Stomach (tissue), 4 donors: ENCODE data around the gene CYB5D1.
A peak's percentile ranks its signal among the peaks of the same experiment; 100 is the strongest.

Experiments used
- POLR2A ChIP-seq, 4 donors: fragments of 450-650 bp; IDR thresholded peaks; one replicate each; pipeline ENCODE4 v1.6.1; 2016; ENCODE audit warnings: antibody characterized with exemption in 4 of 4, control low read depth in 2 of 4, mild to moderate bottlenecking in 1 of 4, moderate library complexity in 1 of 4
- POLR2AphosphoS5 ChIP-seq, 3 donors: sonication (generic); formaldehyde crosslinking; IDR thresholded peaks; one replicate each; pipeline ENCODE4 v1.6.1; 2016; ENCODE audit warnings: antibody characterized with exemption in 3 of 3
- TF ChIP-seq, protein P1 (sequence below), 7 experiments: fragments of 450-650 bp in 4 of 7; fragments of 200-600 bp in 3 of 7; sonication (generic) in 3 of 7; IDR thresholded peaks; one replicate each; pipeline ENCODE4 v1.5.1; 2016 to 2019; ENCODE audit warnings: antibody characterized with exemption in 7 of 7, control low read depth in 2 of 7, mild to moderate bottlenecking in 1 of 7

DNA sequence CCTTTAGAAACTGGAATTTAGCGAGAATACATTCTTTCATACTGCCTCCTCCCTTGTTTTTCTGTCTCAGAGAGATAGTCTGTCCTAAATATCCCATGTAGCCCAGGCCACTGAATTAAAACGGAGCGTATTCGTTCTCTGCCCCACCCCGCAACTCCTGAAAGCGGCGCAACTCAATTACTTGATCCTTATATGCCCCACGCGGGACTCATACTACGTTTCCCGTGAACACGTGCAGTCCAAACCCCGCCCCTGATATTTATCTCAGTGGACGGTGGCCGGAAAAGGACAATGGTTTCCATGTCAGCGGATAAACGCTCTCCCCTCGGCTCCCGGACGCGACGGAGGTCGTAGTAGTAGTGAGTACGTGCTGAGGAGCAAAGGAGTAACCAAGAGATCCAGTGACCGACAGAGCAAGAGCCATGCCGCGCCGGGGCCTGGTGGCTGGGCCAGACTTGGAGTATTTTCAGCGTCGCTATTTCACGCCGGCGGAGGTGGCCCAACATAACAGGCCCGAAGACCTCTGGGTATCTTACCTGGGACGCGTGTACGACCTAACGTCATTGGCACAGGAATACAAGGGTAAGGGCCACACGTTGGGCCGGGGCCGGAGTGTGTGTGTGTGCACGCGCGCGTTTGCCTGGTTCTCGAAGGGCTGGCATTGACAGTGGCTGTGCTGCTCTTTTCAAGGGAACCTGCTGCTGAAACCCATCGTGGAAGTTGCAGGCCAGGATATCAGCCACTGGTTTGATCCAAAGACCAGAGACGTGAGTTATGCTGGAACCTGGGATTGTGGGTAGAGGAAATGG, at the start of gene CYB5D1:
- TF ChIP-seq, protein P1, sequence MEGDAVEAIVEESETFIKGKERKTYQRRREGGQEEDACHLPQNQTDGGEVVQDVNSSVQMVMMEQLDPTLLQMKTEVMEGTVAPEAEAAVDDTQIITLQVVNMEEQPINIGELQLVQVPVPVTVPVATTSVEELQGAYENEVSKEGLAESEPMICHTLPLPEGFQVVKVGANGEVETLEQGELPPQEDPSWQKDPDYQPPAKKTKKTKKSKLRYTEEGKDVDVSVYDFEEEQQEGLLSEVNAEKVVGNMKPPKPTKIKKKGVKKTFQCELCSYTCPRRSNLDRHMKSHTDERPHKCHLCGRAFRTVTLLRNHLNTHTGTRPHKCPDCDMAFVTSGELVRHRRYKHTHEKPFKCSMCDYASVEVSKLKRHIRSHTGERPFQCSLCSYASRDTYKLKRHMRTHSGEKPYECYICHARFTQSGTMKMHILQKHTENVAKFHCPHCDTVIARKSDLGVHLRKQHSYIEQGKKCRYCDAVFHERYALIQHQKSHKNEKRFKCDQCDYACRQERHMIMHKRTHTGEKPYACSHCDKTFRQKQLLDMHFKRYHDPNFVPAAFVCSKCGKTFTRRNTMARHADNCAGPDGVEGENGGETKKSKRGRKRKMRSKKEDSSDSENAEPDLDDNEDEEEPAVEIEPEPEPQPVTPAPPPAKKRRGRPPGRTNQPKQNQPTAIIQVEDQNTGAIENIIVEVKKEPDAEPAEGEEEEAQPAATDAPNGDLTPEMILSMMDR (IDR thresholded peaks at IDR 0.05) = peak in 1 of 7 experiments; percentile 36
- TF ChIP-seq POLR2A (IDR thresholded peaks at IDR 0.05) = peak in 1 of 4 donors; percentile 49
- TF ChIP-seq POLR2AphosphoS5 (IDR thresholded peaks at IDR 0.05) = peak; percentile 70 to 93 (median 78)
